GM10847 (cell line): ENCODE data around the gene UBE2Z.

Experiments used
- POLR2A ChIP-seq: IDR thresholded peaks from 2 replicates; pipeline ENCODE4 v1.6.1; 2011; ENCODE audit not compliant: insufficient read length; ENCODE audit errors: extremely low read depth

The UBE2Z gene

DNA sequence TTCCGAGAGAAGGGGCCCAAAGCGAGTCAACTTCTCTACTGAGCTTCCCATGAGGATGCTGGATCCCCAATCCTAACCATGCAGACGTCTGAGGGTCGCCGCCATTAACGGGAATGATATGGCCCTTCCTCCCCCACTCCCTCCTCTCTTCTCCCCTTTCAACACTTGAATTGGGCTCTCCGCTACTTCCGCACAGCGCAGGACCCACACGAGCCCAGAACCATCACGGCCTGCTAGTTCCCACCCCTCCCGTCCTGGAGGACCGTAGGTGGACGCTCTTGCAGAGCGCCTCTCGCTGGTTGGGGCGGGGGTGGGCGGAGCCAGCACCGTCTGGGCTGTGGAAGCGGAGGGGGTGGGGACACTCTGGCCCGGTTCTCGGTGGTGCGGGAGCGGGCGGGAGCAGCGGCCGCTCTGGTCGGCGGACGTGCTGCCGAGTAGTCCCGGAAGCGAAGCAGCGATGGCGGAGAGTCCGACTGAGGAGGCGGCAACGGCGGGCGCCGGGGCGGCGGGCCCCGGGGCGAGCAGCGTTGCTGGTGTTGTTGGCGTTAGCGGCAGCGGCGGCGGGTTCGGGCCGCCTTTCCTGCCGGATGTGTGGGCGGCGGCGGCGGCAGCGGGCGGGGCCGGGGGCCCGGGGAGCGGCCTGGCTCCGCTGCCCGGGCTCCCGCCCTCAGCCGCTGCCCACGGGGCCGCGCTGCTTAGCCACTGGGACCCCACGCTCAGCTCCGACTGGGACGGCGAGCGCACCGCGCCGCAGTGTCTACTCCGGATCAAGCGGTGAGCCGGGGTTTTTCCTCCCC, at the start of gene UBE2Z:
UBE2Z (plus strand) TSS at position 361 of the 797 bp plus-strand sequence; CDS start at position 458, 97 bp downstream.
- TF ChIP-seq POLR2A, result peak; percentile 83

DNA sequence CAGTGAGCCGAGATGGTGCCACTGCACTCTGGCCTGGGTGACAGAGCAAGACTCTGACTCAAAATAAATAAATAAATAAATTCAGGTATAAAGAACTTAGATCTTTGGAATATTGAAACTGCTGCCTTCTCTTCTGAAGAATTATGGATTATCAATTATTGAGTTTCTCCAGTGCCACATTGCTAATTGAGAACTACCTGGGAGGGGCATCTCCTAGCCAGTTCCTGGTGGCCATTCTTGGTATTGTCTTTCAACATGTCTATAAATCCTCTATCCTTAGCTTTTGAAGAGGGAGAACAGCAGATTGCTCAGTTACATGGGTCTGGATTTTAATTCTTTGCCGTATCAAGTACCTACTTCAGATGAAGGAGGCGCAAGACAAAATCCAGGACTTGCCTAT, 48.2 kb upstream of the UBE2Z start:
- no peak for TF ChIP-seq POLR2A

DNA sequence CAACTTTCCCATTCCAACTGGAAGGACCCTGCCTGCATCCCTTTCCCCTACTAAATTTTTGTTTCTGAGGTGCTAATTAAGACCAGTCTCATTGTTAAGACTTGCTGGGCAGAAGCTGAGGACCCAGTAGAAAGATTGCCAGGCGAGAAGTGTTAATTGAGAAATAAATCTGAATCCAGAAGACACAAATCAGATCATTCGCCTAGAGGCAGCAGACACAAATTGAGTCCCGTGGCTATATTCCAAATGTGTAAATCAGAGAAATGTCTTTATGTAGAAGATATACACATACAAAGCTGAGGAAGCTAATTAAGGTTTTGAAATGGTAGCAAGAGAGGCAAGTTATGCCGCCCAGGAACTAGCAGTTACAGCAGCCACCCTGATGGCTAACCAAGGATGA, 47.8 kb upstream of the UBE2Z start:
- no peak for TF ChIP-seq POLR2A

DNA sequence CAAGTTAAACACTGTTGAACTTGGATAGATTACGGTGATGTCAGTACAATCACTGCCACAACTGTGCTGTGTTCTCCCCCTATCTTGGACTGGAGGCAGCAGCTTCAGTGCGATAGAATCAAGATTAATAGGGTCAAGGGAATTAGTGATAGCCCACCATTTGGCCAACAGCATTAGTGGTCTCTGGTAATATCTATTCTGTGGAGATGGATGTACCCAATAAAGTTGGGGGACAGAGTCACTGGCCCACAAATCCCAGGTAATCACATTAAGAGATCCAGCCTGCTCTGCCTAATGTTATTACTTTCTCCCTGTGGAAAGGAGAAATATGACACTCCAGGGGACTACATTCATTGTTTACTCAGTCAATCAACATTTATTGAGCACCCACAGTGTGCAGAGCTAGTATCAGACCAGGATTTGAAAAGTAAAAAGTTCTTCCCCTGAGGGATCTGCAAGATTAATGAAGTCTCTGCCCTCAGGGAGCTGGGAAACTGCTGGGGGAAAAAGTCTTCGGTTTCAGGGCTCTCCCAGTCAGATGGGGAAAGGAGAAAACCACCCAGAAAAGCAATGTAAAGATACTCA, 39.2 kb upstream of the UBE2Z start:
- TF ChIP-seq POLR2A, result no peak

DNA sequence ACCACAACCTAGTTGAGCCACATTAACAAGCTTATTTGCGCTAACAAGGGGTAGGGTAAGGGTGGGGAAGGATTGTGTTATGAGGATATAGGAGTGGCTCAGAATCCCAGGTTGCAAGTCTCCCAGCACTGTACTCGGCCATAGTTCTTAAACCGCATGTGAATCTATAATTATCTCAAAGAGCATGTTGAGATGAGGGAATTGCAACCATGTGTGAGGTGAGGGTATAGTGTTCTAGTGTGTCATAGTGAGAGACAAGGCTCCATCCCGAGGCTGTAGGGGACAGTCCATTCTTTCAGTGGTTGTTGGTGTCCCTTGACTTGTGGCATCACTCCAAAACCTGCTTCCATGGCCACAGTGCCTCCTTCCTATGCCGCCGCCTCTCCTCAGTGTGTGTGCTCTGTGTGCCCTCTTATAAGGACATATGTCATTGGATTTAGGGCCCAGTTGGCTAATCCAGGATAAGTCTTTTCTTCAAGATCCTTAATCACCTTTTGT, 38.3 kb upstream of the UBE2Z start:
- no peak for TF ChIP-seq POLR2A

DNA sequence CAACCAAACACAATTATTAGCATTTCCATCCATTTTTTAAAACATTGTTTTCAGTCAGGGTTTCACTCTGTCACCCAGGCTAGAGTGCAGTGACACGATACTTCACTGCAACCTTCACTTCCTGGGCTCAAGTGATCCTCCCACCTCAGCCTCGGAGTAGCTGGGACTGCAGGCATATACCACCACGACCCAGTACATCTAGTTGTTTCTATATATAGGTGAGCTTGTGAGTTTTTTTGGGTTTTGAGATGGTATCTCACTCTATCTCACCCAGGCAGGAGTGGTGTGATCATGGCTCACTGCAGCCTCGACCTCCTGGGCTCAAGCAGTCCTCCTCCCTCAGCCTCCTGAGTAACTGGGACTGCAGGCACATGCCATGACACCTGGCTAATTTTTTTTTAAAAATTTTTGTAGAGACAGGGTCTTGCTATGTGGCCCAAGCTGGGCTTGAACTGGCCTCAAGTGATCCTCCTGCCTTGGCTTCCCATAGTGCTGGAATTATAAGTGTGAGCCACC, 37.1 kb upstream of the UBE2Z start:
- TF ChIP-seq POLR2A, result no peak

DNA sequence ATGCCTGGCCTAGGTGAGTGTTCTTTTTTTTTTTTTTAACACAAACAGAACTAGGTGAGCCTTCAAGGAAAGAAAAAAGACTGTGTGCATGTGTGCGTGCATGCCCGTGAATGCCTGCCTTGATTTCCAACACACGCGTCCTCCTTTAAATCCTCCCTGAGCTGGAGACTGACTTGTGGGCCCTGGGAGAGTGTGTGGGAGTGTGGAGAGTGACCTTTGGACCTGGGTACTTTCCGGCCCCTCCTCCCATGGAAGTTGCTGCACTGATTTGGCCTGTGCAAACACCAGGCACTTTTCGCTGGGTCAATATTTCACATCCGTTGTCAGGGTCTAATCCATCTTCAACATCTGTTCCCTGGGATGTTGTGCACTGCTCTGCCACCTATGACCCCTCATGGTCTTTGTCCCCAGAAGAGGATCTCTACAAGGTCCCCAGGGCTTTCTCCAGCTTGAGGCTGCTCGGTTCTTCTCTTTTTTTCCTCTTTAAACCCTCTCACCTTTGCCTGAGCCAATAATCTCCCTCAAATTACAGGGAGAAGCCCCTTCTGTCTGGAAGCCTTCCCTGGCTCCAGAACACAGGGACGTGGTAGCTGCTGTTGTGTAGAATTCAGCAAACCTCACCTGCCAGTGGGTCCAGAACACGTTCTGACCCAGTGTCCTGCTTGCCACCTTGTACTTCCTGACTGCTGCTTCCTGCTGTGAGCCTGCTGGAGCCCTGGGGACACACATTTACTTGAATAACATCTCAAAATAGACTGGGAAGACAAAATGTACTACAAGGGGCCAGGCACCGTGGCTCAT, 36.5 kb upstream of the UBE2Z start:
- no peak for TF ChIP-seq POLR2A

DNA sequence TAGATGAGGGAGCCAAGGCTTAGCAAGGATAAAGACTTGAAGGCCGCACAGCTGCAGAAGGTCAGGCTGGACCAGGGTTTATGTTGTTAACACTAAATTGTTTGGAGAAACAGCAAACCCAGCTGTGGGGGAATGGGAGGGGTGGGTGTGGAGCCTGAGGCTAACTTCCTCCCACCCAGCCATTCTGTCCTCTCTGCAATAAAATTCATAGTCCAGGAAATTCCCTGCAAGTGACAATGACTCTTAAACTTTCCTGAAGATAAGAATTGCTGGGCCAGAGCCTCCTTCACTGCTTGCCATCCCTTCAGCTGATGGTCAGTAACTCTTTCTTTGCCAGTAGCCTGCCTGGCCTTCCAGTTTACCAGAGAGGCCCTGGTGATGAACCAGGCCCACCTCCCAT, 35.0 kb upstream of the UBE2Z start:
- no peak for TF ChIP-seq POLR2A

DNA sequence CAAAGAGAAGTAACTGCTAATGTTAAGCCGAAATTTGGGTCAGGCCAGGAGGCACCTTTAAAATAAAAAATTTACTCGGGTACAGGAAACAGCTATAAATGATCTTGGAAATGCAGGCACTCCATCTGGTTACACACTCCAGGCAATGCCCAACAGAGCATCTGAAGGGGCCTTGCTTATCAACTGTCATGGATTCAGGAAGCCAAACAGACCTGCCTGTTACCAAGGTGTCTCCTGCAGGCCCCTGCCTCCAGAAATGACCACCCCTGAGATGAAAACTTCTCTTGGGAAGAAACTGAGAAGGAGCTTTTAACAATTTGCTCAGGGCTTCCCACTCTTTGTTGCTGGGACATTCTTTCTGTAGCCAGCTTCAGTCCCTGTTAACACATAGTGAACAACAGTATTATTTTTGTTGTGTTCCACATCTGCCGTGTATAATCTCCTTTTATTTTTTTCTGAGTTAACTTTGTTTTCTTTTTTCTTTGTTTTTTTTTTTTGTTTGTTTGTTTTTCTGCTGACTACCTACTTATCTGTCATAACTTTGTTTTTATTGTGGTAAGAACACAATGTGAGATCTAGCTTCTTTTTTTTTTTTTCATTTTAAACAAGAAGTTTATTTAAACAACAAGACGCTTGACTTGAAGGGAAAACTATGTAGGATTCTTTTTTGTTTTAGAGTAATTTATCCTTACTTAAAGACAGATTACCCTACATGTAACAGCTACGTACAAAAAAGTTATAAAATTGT, 34.3 kb upstream of the UBE2Z start:
- no peak for TF ChIP-seq POLR2A

DNA sequence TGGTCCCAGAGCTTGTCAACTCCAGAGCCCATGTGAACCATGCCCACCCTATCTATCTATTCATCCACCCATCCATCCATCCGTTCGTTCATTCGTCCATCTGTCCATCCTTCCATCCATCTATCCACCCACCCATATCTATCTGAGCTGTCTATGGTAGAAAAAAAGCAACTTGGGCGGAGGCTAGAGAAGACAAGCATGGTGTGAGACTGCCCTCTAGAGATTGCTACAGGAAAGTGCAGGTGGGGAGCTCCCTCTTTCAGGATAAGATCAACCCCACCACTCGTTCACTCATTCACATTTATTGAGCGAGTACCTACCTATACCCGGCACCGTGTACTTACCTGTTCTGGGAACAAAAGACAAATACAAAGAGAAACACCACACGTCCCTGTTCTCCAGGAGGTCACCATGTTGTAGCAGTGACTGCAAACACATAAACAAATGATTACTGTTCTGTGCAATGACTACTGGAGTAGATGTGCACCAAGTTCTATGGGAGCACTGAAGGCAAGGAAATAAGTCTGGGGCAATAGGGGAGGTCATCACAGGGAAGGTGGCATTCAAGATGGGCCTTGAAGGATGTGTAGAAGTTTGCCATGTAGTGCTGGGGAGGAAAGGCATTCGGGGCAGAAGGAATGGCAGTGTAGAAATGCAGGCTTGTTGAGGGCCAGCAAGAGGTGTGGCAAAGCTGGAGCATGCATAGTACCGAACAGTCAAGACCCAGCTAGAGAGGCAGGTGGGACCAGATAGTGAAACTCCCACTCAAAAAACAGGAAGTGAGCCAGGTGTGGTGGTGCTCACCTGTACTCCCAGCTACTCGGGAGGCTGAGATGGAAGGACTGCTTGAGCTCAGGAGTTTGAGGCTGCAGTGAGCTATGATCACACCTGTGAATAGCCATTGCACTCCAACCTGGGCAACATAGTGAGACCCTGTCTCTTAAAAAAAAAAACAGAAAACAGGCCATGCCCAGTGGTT, 29.0 kb upstream of the UBE2Z start:
- TF ChIP-seq POLR2A, result no peak

DNA sequence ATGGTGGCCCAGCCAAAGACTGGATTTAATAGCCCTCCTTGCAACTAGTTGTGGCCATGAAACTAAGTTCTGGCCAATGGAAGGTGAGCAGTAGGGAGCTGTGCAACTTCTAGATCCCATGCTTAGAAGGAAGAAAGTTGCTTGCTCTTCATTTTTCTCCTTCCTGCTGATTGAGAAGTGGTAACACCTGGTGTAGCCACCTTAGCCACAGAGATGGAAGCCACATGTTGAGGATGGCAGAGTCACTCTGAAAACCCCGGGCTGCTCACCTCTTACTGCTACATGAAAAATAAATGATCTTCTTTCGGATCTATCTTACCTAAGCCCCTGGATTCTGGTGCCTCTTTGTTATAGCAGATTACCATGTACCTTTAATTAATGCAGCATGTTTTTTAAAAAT, 25.9 kb upstream of the UBE2Z start:
- no peak for TF ChIP-seq POLR2A

DNA sequence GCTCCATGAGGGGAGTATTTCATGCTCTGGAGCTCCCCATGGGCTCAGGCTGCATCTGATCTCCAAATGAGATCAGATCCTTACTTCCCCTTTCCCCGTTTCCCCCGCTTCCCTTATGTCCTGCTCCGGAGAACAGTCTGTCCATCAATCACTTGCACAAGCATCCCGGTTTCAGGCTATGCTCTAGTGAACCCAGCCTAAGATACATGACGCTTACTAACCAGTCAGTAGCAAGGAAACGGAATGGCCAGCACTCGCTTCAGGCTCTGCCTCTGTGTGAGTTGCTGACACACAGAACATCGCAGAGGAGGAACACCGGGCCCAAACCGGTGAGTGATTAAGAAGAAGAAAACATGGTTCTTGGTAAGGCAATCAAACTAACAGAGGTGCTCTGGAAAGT, 25.0 kb upstream of the UBE2Z start:
- no peak for TF ChIP-seq POLR2A

DNA sequence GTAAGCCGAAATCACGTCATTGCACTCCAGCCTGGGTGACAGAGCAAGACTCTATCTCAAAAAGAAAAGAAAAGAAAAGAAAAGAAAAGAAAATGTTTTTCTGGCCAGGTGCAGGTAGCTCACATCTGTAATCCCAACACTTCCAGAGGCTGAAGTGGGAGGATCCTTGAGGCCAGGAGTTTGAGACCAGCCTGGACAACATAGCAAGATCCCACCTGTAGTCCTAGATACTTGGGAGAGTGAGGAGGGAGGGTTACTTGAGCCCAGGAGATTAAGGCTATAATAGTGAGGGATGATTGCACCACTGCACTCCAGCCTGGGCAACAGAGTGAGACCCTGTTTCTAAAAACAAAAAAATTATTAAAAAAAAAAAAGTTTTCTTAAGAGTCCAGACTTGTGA, 18.1 kb upstream of the UBE2Z start:
- TF ChIP-seq POLR2A, result no peak
